AG09309 (cell line): ENCODE measurements around the gene CAMK1.

Experiments
- DNase-seq: peaks from one replicate; pipeline ENCODE4 v3.0.0-alpha.2; 2010; ENCODE audit warnings: low read depth
- H3K4me3 ChIP-seq: 2 replicates; pipeline ENCODE4 v1.5.1; 2011; ENCODE audit warnings: mild to moderate bottlenecking, low read depth, low read length, moderate library complexity; ENCODE audit not compliant: control insufficient read depth
- TF ChIP-seq, protein P1 (sequence below): IDR thresholded peaks from 2 replicates; pipeline ENCODE4 v1.5.1; 2011; ENCODE audit warnings: mild to moderate bottlenecking, low read depth, low read length, inconsistent platforms; ENCODE audit not compliant: insufficient read depth, control insufficient read depth; ENCODE audit errors: missing control alignments

Gene CAMK1

DNA sequence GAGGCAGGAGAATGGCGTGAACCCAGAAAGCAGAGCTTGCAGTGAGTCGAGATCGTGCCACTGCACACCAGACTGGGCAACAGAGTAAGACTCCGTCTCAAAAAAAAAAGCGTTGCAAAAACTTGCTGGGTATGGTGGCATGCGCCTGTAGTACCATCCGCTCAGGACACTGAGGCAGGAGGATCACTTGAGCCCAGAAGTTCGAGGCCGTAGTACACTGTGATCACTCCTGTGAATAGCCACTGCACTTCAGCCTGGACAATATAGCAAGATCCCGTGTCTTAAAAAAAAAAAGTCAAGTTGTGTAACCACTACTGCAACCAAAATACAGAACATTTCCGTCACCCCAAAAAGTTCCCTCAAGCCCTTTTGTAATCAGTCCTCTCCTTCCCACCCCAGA lies 24.7 kb upstream of the CAMK1 start:
- H3K4me3 ChIP-seq, result no peak overlapping the region
- no peak for DNase-seq
- TF ChIP-seq, protein P1, sequence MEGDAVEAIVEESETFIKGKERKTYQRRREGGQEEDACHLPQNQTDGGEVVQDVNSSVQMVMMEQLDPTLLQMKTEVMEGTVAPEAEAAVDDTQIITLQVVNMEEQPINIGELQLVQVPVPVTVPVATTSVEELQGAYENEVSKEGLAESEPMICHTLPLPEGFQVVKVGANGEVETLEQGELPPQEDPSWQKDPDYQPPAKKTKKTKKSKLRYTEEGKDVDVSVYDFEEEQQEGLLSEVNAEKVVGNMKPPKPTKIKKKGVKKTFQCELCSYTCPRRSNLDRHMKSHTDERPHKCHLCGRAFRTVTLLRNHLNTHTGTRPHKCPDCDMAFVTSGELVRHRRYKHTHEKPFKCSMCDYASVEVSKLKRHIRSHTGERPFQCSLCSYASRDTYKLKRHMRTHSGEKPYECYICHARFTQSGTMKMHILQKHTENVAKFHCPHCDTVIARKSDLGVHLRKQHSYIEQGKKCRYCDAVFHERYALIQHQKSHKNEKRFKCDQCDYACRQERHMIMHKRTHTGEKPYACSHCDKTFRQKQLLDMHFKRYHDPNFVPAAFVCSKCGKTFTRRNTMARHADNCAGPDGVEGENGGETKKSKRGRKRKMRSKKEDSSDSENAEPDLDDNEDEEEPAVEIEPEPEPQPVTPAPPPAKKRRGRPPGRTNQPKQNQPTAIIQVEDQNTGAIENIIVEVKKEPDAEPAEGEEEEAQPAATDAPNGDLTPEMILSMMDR, result no peak

- DNase-seq, result no peak
- H3K4me3 ChIP-seq, result peak overlapping the region; percentile 93
- TF ChIP-seq, protein P1, result no peak
Measured at GRCh38 chr3:9793161-9793781, 23.5 kb upstream of the CAMK1 start.

DNA sequence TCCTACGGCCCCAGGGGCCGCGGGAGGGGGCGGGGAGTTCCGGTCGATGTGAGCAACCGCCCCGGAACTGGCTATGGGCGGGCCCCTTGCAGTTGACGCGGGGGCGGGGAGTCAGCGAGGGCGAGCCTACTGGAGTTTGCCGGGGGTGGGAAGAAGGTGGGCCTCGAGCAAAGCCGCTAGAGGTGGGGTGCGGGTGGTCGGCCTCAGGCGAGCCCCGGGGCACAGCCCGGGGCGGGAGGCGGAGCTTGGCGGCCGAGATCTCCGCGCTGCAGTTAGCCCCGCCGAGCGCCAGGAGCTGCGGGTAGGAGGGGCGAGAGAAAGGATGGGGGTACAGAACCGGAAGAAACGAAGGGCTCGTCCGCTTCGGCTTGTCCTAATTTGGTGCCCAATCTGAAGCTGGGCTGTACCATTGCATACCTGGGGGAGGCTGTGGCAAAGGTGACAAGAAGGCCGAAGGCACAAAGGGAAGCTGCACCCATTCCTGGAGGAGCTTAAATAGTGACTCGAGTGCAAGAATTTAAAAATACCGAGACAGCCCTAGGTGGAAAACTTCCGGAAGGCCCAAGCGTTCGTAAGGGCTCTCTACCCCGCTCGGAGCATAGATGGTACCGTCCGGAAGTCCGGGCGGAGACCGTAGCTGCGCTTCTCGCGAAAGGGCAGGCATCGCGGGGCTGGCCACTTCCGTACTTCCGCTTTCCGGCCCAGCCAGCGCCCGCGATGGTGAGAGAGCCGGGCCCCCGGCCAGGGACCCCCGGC lies 22.8 kb upstream of the CAMK1 start, which contains the start of the genes ARPC4 and TADA3:
TSS of gene ARPC4 (plus strand) at position 678 of the 756 bp plus-strand sequence. CDS start at position 718, 40 bp downstream.
TSS of gene TADA3 (minus strand) at position 69 of the 756 bp plus-strand sequence. CDS start 1,007 bp downstream, outside the sequence.
- TF ChIP-seq, protein P1, result no peak
- peak; percentile 91 for DNase-seq
- peak within 1 kb of the TSS; percentile 93 for H3K4me3 ChIP-seq

DNA sequence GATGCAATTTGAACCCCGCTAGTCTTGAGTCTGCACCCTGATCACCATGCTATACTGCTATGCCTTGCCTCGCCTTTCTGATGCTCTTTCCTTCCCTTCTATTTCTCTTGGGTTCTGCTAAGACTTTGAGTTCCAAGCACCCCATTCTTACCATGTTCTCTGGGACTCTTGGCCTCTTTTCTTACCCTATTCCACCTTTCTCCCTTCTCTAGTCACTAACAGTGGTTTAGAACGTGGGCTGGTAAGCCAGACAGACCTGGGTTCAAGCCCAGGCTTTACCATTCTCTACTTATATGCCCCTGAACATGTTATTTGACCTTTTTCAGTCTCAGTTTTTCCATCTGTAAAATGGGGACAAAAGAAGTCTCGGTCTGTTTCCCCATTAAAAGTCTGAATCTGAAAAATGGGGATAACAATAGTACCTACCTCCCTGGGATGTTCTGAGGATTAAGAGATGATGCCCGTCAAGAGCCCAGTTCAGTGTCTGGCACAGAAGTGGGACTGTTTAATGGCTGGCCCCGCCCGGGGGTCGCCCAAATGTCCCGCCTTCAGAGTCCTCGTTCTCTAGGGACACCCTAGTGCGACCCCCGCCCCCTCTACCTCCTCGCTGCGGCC lies 22.1 kb upstream of the CAMK1 start:
- peak overlapping the region; percentile 93 for H3K4me3 ChIP-seq
- TF ChIP-seq, protein P1, result no peak
- no peak for DNase-seq

- H3K4me3 ChIP-seq, result no peak overlapping the region
- no peak for DNase-seq
- TF ChIP-seq, protein P1, result no peak
Measured at GRCh38 chr3:9791127-9791526, 21.4 kb upstream of the CAMK1 start.

DNA sequence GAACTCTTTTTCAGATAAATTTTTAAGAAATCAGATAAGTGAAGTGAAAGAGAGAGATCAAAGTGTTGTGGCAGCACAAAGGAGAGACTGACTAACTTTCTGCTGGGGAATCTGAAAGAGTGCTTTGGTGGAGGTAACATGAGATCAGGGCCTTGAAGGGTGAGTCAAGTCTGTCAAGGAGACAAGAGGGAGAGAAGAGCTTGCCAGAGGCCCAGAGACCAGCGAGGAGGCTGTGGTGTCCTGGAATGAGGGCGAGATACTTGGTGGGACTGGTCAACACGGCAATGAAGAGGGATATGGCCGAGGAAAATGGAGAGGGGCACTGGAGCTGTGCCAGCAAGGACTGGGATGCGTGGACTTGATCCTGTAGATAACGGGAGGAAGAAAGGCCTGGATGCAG lies 18.0 kb upstream of the CAMK1 start:
- TF ChIP-seq, protein P1, result no peak
- H3K4me3 ChIP-seq, result no peak overlapping the region
- DNase-seq, result no peak
